GM19035 (cell line): ENCODE data around the gene NFIX.

ENCODE experiments used
- ATAC-seq: cut with Tn5 transposase; IDR thresholded peaks from one replicate; pipeline ENCODE4 v1.9.1; 2021; ENCODE audit not compliant: unreplicated experiment

NFIX gene

DNA sequence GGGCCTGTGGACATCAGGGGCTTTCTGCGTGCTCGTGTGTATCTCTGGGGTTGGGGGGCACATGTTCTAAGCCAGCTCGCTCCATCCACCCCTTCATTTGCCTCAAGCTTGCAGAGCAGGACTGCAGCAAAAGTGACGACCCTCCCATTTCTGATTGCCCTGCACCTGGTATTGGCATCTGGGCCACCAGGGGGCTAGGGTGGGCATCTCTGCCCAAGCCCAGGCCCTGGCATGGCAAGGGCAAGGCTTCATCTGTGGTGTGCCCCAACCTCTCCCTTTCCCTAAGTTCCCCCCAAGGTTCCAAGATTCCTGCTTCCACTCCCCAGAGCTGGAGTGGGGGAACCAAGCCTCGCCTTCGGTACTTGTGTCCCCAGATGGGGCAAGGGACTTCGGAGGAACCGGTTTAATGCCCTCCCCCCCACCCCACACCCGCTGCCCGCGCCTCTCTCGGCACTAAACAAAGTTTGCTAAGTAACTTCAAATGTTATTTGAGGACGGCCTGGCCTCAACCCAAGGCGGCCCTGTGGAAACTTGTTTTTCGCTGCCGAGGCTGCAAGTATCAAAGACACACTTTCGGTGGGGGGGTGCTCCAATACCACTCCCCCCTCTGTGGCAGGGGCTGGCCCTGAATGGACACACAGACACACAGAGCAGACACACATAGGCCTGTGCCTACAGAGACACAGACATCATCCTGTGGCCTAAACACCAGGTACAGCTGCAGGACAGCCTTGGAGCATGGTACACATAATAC is 12.2 kb downstream of the NFIX start:
- ATAC-seq = no peak

DNA sequence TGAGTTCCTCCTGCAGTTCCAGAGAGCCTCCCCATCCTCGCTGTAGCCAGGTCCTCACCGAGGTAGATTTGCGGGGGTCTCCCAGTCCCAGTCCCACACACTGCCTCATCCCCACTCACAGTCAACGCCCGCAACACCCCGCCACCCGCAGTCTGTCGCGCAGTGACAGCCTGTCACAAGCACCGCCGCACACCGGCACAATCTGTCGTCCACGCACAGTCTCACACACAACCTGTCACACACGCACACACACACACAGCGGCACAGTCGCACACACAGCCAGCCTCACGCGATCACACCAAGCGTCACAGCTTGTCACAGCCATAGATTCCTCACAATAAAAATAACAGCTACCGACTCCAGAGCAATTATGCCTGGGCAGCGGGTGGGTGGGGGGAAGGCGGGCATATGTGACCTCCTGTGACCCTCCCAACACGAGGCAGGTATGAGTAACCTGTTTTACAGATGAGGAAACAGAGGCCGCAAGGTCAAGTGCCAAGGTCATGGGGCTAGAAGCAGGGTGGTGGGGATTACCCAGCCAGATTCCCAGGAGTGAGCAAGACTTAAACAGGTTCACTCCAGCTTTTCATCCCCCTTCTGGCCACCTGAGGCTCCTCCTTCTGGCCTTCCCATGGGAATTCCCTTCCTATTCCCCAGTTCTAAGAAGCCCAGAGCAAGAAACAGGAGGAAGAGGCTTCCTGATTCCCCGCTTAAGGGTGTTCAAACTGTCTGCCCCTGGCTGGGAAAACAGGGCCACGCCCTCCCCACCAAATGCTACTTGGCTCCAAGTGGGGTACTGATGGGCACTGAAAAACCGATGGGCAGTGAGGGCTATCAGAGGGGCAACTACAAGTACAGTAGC is 13.9 kb downstream of the NFIX start:
- no peak for ATAC-seq

DNA sequence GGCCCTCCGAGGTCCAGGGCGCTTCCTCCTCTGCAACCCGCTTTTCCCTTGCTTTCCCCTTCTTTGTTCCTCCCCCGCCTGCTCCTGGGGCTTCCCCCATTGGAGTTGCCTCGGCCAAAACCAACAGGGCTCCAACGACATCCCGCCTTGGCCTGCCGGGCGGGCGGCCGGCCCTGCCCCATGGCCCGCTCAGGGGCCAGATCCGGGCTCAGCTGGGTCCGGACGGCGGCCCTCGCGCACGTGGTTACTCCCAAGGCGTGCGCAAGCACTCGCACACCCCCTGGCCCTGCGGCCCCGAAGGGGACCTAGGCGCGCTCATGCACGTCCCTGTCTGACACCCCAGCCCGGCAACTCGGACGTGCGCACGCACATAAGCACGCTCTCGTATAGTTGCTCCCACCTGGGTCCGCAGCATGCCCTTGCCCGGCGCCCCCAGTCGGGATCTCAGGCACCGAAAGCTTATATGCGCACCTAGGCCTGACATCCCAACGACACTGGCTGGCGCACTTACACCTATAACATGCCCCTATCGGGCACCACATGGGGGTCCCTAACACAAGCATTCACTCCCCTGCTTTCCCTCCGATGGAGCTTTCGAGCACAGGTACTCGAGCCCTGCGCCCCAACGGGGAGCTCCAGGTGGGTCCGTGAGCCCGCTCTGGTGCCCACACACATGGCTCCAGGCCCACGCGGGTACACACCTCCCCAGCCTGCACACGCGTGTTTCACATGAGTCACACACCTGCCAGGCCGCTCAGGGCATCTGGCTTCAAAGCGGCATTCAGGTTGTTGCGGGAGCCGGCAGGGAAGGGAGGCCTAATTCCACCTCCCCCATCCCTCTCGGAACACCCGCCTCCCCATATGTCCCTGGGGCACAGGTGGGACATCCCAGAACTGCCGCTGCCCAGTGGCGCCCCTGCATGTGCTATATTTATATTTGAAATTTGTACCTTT is 15.0 kb downstream of the NFIX start:
- ATAC-seq = no peak

DNA sequence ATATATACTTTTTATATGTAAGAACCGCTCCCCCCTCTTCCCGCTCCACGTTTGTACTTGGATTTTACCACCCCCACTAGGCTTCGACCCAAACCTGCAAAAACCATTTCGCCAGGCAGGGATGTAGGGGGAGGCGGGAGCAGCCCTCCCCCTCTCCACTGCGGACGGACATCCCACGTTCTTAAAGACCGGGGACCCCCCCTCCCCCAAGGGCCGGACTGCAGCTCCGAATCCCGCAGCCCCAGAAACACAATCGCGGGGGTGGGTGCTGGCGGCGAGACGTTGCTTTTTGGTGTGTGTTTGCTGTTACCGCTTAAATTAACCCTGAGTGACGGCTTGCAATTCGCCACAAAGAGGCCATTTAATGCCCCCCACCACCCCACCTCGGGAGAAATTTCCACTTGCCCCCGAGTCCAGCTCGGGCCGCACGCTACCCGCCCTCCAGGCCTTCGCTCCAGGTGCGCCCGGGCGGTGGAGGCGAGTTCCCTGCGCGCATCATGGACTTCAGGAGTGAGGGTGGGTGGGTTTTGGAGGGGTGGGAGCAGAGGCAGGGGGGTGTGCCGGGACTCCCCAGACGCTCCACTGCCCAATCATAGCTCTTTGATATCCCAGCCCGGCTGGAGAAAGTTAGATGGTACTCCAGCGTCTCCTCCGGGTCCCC is 15.8 kb downstream of the NFIX start:
- no peak for ATAC-seq

DNA sequence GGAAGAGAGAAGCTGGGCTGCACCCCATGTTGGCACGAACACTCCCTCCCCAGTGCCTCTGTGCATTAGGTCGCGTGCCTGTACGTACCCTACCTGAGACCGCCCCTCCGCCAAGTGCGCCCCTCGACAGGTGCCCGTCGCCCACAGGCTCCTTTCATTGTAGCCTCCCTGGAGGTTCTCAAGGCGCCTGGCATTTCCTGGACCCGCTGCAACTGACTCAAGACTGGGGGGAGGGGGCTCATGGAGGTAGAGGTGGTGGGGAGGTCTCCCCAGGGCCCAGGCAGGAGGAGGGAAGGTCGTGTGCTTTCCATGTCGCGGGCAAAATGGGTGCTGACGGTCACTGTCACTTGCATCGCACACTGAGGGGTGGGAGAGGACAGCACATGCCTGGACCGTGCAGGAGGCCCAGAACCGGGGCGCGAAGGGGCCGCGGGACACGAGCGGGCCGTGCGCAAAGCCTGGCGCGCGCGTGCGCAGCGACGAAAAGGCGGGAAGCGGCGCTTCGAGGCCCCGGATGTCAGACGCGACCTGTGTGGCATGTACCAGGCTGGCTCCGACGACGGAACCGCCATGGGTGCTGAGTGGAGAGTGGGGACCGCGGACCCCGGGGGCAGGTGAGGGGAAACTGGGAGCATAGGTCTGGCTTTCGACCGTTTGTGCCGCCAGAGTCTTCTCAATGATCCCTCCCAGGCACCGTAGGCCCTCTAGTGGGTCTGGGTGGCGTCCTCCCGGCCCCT is 16.5 kb downstream of the NFIX start:
- no peak for ATAC-seq

DNA sequence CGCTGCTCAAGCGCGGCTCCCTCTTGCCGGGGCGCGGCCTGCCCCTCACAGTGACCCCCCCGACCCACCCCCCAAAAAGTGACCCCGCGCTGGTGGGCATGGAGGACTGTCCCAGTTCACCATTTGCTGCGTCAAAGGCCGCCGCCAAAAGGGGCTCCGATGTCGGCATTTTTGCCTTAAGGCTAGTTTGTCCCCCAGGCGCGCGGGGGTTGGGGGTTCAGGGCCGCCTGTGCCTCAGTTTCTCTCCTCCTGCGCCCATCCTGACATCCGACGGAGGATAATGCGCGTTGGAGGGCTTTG is 17.1 kb downstream of the NFIX start:
- ATAC-seq = no peak

DNA sequence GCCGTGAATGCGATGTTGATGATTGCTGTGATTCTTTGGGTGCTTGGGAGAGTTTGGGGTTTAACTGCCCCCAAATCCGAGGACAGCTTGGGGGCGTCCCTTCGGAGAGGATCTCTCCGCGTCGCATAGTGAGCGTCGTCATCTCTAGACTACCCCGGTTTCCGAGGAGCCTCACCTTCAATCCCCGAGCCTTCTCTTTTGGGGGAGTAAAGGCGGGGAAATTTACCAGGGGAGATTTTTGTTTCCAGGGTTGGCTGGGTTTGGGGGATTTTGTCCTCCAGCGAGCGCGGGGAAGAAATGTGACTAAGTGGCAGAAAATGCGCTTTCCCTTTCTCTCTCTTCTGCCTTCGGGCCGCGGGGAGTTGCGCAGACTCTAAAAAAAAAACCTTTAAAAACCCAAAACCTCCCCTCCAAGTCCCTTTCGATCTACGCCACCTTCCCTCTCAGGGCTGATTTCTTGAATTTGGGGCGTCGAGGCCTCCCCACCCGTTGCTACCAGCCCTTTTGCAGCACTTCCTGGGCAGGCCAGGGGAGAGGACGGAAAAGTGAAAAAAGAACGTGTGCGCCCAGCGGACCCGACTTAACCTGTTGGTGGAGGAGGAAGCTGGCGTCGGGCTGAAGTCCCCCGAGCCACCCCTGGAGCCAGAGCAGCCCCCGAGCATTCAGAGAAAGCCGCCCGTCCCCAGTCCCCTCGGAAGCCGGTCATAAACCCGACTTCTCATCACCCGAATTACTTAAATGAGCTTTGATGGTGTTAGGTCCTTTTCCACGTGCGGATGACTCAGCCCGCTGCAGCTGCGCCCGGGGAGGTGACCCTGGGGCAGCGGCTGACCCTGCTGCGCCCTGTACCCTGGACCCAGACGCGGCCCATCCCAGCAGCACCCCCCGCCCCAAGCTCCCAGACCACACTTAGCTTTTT is 17.7 kb downstream of the NFIX start:
- no peak for ATAC-seq

DNA sequence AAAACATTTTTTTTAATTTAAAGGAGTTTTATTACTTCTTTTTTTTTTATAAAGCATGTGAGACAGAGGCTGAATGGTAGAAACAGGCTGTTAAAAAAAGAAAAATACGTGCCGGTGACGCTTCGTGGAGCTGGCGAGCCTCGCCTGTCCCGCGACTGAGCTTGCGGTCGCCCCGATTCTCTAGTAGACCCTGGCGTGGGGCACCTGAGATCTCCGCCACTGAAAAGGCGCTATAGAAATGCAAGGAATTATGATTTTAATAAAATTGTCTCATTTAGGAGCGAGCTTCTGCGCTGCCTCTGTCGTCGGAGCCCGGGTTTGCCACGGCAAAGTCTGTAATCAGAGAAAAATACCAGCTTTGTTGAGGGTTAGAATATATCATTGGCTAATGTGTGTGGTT is 18.4 kb downstream of the NFIX start:
- no peak for ATAC-seq

DNA sequence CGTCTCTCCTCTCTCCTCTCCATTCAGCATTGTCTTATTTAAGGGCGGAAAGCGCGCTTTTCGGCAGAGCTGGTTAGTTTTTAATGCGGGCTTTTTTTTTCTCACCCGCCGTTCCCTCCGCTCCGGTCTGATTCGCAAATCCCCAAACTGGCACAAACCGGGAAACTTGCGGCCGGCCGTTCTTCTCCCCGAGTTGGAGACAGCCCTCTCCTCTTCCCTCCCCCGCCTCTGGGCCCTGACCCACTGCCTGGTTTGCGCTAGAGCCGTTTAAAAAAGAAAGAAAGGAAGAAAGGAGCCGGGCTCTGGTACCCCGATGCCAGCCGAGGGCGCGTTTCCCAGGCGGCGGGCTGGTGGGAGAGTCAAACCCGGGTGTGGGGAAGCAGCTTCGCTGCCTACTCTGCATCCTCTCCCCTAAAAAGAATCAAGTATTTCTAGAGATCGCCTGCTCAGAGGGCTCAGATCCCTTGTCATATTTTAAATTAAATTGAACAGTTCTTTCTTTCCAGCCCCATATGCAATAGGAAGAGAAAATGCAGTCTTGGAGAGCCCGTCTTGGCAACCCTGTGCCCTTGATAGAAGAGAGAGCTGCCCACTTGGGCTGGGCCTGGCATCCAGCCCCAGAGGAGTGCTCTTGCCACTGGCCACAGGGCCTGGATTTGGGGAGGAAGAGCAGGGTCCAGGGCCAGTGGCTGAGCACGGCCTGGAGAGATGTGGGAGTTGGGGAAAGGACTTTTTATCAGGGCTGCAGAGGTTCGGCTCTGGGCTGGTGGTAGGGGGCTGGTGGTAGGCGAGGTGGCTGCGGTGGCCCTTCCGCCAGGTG is 19.0 kb downstream of the NFIX start:
- ATAC-seq = no peak

DNA sequence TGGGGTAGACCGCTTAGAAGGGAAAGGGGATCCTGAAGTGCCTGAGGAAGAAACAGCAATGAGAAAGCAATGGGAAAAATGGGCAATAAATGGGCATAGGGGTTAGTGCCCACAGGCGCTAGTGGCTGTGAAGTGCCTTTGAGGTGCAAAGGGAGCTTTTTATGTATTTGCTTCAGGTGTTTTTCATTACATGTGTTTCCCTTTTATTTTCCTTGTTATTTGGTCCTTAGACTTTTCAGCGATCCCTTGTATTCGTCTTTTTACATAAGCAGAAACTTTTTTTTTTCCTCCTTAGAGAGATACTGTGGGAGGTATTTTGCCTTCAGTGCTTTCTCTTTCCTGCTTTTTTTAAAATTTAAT is 19.6 kb downstream of the NFIX start:
- no peak for ATAC-seq

DNA sequence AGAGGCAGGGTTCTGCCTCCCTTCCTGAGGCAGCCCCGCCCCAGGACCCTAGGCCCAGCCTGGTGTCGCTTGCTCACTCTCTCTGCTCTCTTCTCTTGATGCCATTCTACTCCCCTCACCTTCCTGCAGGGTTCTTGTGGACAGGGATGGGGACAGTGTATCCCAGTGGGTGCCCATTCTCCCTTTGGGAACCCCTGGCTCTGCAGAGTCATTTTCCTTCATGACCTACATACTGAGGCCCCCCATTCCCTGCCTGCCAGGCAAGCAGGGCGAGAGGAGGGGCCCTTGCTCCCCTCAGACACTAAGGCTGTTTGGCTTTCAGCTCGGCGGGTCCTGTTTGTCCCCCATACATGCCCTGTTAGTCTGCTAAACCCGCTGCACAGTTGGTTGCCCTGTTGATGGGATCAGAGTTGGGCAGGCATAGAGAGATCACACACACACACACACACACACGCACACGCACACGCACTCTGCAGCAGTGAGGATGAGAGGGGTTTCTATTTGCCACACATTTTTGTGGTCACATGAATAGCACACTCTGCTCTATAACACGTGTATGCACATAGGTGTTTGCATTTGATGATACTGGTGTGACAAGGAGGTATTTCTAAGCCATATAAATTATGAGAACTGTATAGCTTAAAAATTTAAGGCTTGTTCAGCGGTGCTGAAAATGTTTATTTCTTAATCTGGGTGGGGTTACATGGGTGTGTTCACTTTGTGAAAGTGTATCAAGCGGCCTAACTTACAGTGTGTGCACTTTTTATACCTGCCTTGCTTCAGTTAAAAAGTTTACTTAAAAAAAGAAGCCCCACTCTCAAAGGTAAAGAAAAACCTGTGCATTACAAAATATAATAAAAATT is 20.3 kb downstream of the NFIX start:
- no peak for ATAC-seq

DNA sequence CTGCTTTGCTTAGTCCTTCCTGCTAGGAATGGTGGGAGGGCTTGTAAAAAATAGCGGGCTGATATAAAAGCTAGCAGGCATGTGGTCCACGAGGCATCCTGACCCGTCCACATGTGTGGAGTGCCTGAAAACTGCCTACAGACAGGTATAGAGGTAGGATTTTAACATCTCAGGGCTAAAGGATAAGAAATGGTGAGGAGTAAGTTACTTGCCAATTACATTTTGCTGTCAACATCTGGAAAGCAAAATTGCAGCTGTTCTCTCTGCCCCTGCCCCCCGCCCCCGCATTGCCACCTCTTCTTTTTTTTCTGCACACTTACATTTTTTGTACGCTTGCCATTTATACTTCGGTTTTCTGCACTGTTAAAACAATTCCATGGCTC is 21.0 kb downstream of the NFIX start:
- no peak for ATAC-seq

DNA sequence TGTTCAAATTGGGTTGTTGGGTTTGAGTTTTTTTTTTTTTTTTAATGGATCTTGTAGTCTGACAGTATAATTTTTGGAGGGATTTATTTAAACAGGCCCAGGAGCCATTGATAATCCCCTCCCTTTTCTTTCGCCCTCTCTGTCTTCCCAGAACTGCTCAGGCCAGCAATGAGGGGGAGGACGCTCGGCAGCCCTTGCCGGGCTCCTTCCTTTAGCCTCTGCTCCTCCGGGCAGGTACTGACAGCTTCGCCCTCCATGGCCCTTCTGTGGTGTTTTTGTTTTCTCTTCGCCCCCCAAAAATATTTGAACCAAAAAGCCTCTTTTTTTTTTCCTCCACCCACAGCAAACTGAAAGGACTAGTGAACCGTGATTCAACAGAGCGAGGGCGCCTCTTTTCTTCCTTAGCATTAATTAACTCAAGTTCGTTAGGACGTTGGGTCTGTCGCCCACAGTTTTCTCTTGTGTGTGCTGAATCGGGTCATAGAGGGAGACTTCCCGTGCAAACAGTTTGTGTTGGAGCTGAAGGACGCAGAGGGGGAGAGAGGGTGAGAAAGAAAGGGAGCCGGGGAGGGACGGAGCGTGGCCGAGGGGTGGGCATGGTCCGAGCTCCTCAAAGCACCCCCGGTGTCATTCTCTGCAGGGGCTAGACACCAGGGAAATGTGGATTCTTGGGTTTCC is 21.5 kb downstream of the NFIX start:
- no peak for ATAC-seq

DNA sequence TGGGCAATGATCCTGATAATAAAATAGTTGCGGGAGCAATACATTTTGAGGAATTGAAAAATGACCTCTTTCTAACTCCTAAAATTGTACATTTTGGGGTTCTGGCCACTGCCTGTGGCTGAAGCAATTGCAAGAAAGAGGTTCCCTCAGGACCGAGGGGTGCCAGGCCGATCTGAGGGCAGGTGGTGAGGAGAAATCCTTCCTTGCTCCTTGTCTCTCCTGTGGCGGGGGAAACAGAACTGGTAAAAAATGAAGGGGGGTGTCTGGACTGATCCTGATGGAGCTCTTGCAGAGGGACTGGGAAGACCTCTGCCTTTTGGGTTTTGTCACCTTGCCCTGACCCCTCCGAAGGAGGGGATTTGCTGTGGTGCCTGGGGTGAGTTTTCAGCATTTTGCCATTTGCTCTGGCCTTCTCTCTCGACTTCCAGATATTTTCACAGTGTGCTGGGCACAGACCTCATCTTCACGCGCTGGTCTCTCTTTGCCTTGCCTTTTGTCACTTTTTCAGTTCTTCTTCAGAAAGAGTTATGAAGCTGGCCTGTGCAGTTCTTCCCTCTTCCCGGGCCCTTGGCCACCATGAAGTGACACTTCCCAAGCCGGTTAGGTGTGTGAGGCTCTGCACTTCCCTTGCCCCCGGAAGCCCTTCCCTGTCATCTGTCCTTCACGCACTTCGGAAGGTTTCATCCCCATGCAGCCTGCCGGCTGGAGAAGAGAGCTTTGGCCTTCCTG is 22.2 kb downstream of the NFIX start:
- ATAC-seq = no peak

DNA sequence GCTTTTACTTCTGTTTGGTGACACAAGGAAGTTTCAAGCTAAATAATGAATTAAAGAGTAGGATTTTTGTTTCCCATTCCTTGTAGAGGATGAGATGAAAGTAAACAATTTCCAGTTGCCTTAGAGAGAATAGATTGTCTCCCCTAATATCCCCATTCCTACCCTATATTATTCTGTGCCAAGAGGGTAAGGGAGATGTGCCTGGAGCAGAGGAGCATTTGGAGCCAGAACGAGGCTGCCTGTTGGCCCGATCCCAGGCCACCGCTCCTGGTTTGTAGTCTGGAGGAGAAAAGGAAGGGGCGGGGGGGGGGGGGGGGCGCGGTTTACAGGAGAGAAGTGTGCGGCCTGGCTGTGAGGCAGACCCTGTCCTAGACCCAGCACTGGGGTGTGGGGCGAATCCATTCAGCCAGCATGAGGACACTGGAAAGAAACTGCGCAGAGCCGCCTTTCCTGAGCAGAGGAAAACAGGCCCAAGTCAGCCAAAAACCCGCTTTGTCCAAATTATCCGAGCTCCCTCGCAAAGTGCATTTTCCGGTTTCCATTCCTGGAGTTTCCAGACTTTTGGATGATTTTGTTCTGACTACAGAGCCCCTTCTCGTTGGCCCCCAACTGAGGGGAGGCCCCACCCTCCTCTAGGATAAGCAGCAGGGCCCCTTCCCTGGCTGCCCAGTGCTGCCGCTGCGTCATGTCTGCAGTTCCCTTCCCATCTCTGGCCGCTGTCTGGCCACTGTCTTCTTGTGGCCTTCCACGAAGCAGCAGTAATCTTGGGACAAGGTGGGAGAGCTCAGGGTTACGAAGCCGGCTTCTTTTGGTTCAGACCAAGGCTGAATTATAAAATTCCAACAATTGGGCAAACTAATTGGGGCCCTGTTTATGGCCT is 23.0 kb downstream of the NFIX start:
- no peak for ATAC-seq
